ENCODE measurements around the gene KIF5C. TPM values are rescaled to one million over a fixed set of nuclear protein-coding genes. Genes with fewer than 3 reads are reported as not detected.
A peak's percentile ranks its signal among the peaks of the same experiment; 100 is the strongest.

The KIF5C gene
- under 1 TPM; 0.16 to 0.18 TPM for polyA plus RNA-seq

DNA sequence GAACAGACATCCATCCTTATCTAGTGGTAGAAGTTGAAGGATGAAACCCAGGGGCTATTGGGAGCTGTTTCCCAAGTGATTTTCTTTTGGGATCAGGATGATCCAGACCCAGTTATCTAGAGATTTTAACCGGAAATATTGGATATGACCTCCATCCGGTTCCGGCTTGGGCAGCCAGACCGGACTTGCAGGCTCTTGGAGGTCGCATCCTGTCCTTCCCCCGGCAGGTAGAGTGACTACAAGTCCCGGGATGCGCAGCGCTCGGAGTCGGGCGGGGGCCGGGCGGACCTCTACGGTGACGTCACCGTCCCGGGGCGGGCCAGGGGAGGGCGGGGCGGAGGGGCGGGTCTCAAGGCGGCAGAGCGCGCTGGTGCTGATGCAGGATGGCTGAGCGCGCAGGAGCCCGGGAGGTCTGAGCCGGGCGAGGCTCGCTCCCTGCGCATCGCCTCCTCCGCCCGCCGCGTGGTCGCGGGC lies at the start of gene KIF5C:
TSS of gene KIF5C (plus strand) at position 360 of the 474 bp plus-strand sequence. CDS start 391 bp downstream, outside the sequence.
- Histone ChIP-seq H3K27me3 (ENCODE audit: control insufficient read depth in 1 of 2, insufficient read depth in 2 of 2, low read length in 2 of 2) (peaks cover 0 to 13% of the 10 kb centered on the region in 2 donors), H3K9me3 (ENCODE audit: control insufficient read depth in 2 of 2, insufficient read depth in 1 of 2, low read depth in 1 of 2, low read length in 1 of 2) (no peaks in the 10 kb centered on the region), H3K36me3 (ENCODE audit: control insufficient read depth in 2 of 2, insufficient read depth in 2 of 2, low read length in 1 of 2) (no peaks in the 10 kb centered on the region), H3K27ac (ENCODE audit: low read depth in 2 of 2, low read length in 1 of 2) (no peak within 1 kb of the TSS), H3K4me3 (ENCODE audit: low read depth in 1 of 2, low read length in 2 of 2) (peak within 1 kb of the TSS; percentile 13 to 20), H3K4me1 (ENCODE audit: control insufficient read depth in 2 of 2, insufficient read depth in 2 of 2, low read length in 1 of 2) (peaks cover 0 to 4% of the 10 kb centered on the region in 2 donors)
- WGBS, 2 donors = 1% methylated on average over 37 to 39 of the region's 39 CpGs

GRCh38 chr2:148826791-148827190 lies 48.2 kb upstream of the KIF5C start:
- no peak overlapping the region for H3K4me3 ChIP-seq (ENCODE audit: low read depth in 1 of 2, low read length in 2 of 2)
- no peaks in the 10 kb centered on the region for H3K9me3 ChIP-seq (ENCODE audit: control insufficient read depth in 2 of 2, insufficient read depth in 1 of 2, low read depth in 1 of 2, low read length in 1 of 2)
- H3K4me1 ChIP-seq (ENCODE audit: control insufficient read depth in 2 of 2, insufficient read depth in 2 of 2, low read length in 1 of 2) = no peaks in the 10 kb centered on the region
- no peaks in the 10 kb centered on the region for H3K27me3 ChIP-seq (ENCODE audit: control insufficient read depth in 1 of 2, insufficient read depth in 2 of 2, low read length in 2 of 2)
- H3K27ac ChIP-seq (ENCODE audit: low read depth in 2 of 2, low read length in 1 of 2) = no peak overlapping the region
- no peaks in the 10 kb centered on the region for H3K36me3 ChIP-seq (ENCODE audit: control insufficient read depth in 2 of 2, insufficient read depth in 2 of 2, low read length in 1 of 2)

GRCh38 chr2:148828941-148829340 lies 46.1 kb upstream of the KIF5C start:
- no peaks in the 10 kb centered on the region for H3K36me3 ChIP-seq (ENCODE audit: control insufficient read depth in 2 of 2, insufficient read depth in 2 of 2, low read length in 1 of 2)
- no peak overlapping the region for H3K4me3 ChIP-seq (ENCODE audit: low read depth in 1 of 2, low read length in 2 of 2)
- no peak overlapping the region for H3K27ac ChIP-seq (ENCODE audit: low read depth in 2 of 2, low read length in 1 of 2)
- H3K9me3 ChIP-seq (ENCODE audit: control insufficient read depth in 2 of 2, insufficient read depth in 1 of 2, low read depth in 1 of 2, low read length in 1 of 2) = no peaks in the 10 kb centered on the region
- no peaks in the 10 kb centered on the region for H3K27me3 ChIP-seq (ENCODE audit: control insufficient read depth in 1 of 2, insufficient read depth in 2 of 2, low read length in 2 of 2)
- H3K4me1 ChIP-seq (ENCODE audit: control insufficient read depth in 2 of 2, insufficient read depth in 2 of 2, low read length in 1 of 2) = no peaks in the 10 kb centered on the region
- WGBS, 2 donors = 76 to 83% methylated on average over 2 of the region's 2 CpGs

- Histone ChIP-seq H3K27ac (ENCODE audit: low read depth in 2 of 2, low read length in 1 of 2) (no peak overlapping the region), H3K4me3 (ENCODE audit: low read depth in 1 of 2, low read length in 2 of 2) (no peak overlapping the region), H3K36me3 (ENCODE audit: control insufficient read depth in 2 of 2, insufficient read depth in 2 of 2, low read length in 1 of 2) (no peaks in the 10 kb centered on the region), H3K9me3 (ENCODE audit: control insufficient read depth in 2 of 2, insufficient read depth in 1 of 2, low read depth in 1 of 2, low read length in 1 of 2) (no peaks in the 10 kb centered on the region), H3K27me3 (ENCODE audit: control insufficient read depth in 1 of 2, insufficient read depth in 2 of 2, low read length in 2 of 2) (no peaks in the 10 kb centered on the region), H3K4me1 (ENCODE audit: control insufficient read depth in 2 of 2, insufficient read depth in 2 of 2, low read length in 1 of 2) (no peaks in the 10 kb centered on the region)
- WGBS, 2 donors = 85 to 91% methylated on average over 3 of the region's 3 CpGs
These were observed 45.4 kb upstream of the KIF5C start for GRCh38 chr2:148829618-148830017.

DNA sequence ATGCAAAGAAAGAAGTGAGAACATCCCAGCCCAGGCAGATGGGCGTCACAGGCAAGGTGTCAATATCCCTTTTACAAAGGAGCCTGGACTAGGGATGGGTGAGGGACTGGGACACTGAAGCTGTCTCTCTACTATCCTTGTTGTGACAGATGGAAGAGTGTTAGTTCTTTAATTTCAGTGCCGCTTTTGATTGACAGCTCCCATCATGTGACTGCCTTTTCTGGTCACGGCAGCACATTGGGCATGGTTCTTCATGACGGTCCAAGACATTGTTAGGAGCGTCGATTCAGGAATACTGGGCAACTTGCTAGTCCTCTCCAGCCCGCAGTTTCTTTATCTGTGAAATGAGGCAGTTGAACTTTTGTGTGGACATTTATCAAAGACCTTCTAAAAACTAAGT lies 42.4 kb upstream of the KIF5C start:
- Histone ChIP-seq H3K4me1 (ENCODE audit: control insufficient read depth in 2 of 2, insufficient read depth in 2 of 2, low read length in 1 of 2) (no peaks in the 10 kb centered on the region), H3K27me3 (ENCODE audit: control insufficient read depth in 1 of 2, insufficient read depth in 2 of 2, low read length in 2 of 2) (peaks cover 0 to 2% of the 10 kb centered on the region in 2 donors), H3K4me3 (ENCODE audit: low read depth in 1 of 2, low read length in 2 of 2) (no peak overlapping the region), H3K36me3 (ENCODE audit: control insufficient read depth in 2 of 2, insufficient read depth in 2 of 2, low read length in 1 of 2) (no peaks in the 10 kb centered on the region), H3K9me3 (ENCODE audit: control insufficient read depth in 2 of 2, insufficient read depth in 1 of 2, low read depth in 1 of 2, low read length in 1 of 2) (no peaks in the 10 kb centered on the region), H3K27ac (ENCODE audit: low read depth in 2 of 2, low read length in 1 of 2) (no peak overlapping the region)
- 87 to 88% methylated on average over 7 of the region's 7 CpGs for WGBS, 2 donors

DNA sequence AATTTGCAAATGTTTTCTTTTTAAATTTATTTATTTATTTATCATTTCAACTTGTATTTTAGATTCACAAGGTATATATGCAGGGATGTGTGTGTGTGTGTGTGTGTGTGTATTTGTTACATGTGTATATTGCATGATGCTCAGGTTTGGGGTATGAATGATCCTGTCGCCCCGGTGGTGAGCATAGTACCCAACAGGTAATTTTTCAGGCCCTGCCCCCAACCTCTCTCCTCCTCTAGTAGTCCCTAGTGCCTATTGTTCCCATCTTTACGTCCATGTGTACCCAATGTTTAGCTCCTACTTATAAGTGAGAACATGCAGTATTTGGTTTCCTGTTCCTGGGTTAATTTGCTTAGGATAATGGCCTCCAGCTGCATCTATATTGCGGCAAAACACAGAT lies 33.0 kb upstream of the KIF5C start:
- Histone ChIP-seq H3K27ac (ENCODE audit: low read depth in 2 of 2, low read length in 1 of 2) (no peak overlapping the region), H3K4me1 (ENCODE audit: control insufficient read depth in 2 of 2, insufficient read depth in 2 of 2, low read length in 1 of 2) (no peaks in the 10 kb centered on the region), H3K9me3 (ENCODE audit: control insufficient read depth in 2 of 2, insufficient read depth in 1 of 2, low read depth in 1 of 2, low read length in 1 of 2) (no peaks in the 10 kb centered on the region), H3K27me3 (ENCODE audit: control insufficient read depth in 1 of 2, insufficient read depth in 2 of 2, low read length in 2 of 2) (no peaks in the 10 kb centered on the region), H3K36me3 (ENCODE audit: control insufficient read depth in 2 of 2, insufficient read depth in 2 of 2, low read length in 1 of 2) (no peaks in the 10 kb centered on the region), H3K4me3 (ENCODE audit: low read depth in 1 of 2, low read length in 2 of 2) (no peak overlapping the region)
- WGBS, 2 donors = 71 to 80% methylated on average over 4 of the region's 4 CpGs

DNA sequence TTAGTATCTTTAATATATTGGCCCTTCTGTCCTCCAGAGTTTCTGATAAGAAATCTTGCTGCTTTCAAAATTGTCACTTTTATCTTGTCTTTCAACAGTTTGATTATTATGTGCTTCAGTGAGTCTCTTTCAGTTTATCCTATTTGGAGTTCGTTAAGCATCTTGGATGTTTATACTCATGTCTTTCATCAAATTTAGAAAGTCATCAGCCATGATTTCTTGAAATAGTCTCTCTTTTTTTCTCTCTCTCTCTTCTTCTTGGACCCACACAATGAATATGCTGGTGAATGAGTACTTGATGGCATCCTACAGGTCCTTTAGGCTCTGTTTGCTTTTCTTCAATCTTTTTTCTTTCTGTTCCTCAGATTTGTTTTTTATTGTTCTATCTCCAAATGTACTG lies 26.9 kb upstream of the KIF5C start:
- Histone ChIP-seq H3K27me3 (ENCODE audit: control insufficient read depth in 1 of 2, insufficient read depth in 2 of 2, low read length in 2 of 2) (no peaks in the 10 kb centered on the region), H3K36me3 (ENCODE audit: control insufficient read depth in 2 of 2, insufficient read depth in 2 of 2, low read length in 1 of 2) (no peaks in the 10 kb centered on the region), H3K9me3 (ENCODE audit: control insufficient read depth in 2 of 2, insufficient read depth in 1 of 2, low read depth in 1 of 2, low read length in 1 of 2) (peaks cover 0 to 3% of the 10 kb centered on the region in 2 donors), H3K4me1 (ENCODE audit: control insufficient read depth in 2 of 2, insufficient read depth in 2 of 2, low read length in 1 of 2) (no peaks in the 10 kb centered on the region), H3K27ac (ENCODE audit: low read depth in 2 of 2, low read length in 1 of 2) (no peak overlapping the region), H3K4me3 (ENCODE audit: low read depth in 1 of 2, low read length in 2 of 2) (no peak overlapping the region)
- WGBS, 2 donors = 76 to 81% methylated on average over 1 of the region's 1 CpG

DNA sequence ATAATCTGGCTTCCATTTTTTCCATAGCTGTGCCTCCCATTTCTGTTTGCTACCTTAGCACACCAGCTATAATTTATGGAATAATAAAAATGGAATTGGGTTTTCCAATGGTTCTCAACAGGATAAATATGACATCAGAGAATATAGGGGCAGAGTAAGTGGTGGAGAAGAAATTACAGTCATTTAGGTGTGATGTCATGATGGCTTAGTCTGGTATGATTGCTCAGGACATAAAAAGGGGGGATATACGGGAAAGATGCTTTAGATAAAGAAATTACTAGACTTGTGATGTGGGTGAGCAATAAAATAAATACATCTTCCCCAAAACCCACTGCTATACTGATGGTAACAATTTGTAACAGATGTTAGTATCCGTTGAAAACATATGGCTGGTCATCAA lies 21.6 kb upstream of the KIF5C start:
- WGBS, 2 donors = 68 to 75% methylated on average over 2 of the region's 2 CpGs

DNA sequence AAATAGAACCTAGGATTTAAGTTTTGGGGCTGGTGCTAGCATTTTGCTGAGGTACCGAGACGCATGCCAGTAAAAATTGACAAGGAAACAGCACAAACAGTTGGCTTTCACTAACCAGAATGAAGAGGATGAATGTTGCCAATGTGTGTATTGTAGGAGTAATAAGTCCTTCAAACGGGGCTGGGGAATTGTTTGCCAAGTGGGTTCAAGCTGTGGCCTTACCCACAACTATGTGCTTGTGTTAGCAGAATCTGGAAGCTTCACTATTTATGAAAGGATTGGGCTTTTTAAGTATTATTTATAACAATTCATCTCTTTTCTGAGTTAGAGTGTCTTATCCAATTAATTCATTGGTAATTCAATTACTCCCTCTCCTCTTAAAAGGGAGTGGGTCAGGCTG lies 15.0 kb upstream of the KIF5C start:
- H3K36me3 ChIP-seq (ENCODE audit: control insufficient read depth in 2 of 2, insufficient read depth in 2 of 2, low read length in 1 of 2) = no peaks in the 10 kb centered on the region
- H3K27me3 ChIP-seq (ENCODE audit: control insufficient read depth in 1 of 2, insufficient read depth in 2 of 2, low read length in 2 of 2) = no peaks in the 10 kb centered on the region
- no peak overlapping the region for H3K27ac ChIP-seq (ENCODE audit: low read depth in 2 of 2, low read length in 1 of 2)
- no peaks in the 10 kb centered on the region for H3K9me3 ChIP-seq (ENCODE audit: control insufficient read depth in 2 of 2, insufficient read depth in 1 of 2, low read depth in 1 of 2, low read length in 1 of 2)
- no peaks in the 10 kb centered on the region for H3K4me1 ChIP-seq (ENCODE audit: control insufficient read depth in 2 of 2, insufficient read depth in 2 of 2, low read length in 1 of 2)
- 51 to 61% methylated on average over 3 of the region's 3 CpGs for WGBS, 2 donors
- H3K4me3 ChIP-seq (ENCODE audit: low read depth in 1 of 2, low read length in 2 of 2) = no peak overlapping the region

More for the DNA sequence above, 21.6 kb upstream of the KIF5C start:
- H3K9me3 ChIP-seq (ENCODE audit: control insufficient read depth in 2 of 2, insufficient read depth in 1 of 2, low read depth in 1 of 2, low read length in 1 of 2) = peaks cover 0 to 3% of the 10 kb centered on the region in 2 donors
- H3K4me3 ChIP-seq (ENCODE audit: low read depth in 1 of 2, low read length in 2 of 2) = no peak overlapping the region
- no peak overlapping the region for H3K27ac ChIP-seq (ENCODE audit: low read depth in 2 of 2, low read length in 1 of 2)
- no peaks in the 10 kb centered on the region for H3K27me3 ChIP-seq (ENCODE audit: control insufficient read depth in 1 of 2, insufficient read depth in 2 of 2, low read length in 2 of 2)
- H3K4me1 ChIP-seq (ENCODE audit: control insufficient read depth in 2 of 2, insufficient read depth in 2 of 2, low read length in 1 of 2) = no peaks in the 10 kb centered on the region
- H3K36me3 ChIP-seq (ENCODE audit: control insufficient read depth in 2 of 2, insufficient read depth in 2 of 2, low read length in 1 of 2) = no peaks in the 10 kb centered on the region

GRCh38 chr2:148861367-148861766 lies 13.7 kb upstream of the KIF5C start:
- H3K9me3 ChIP-seq (ENCODE audit: control insufficient read depth in 2 of 2, insufficient read depth in 1 of 2, low read depth in 1 of 2, low read length in 1 of 2) = no peaks in the 10 kb centered on the region
- H3K27ac ChIP-seq (ENCODE audit: low read depth in 2 of 2, low read length in 1 of 2) = no peak overlapping the region
- no peaks in the 10 kb centered on the region for H3K36me3 ChIP-seq (ENCODE audit: control insufficient read depth in 2 of 2, insufficient read depth in 2 of 2, low read length in 1 of 2)
- H3K4me1 ChIP-seq (ENCODE audit: control insufficient read depth in 2 of 2, insufficient read depth in 2 of 2, low read length in 1 of 2) = no peaks in the 10 kb centered on the region
- 83 to 84% methylated on average over 5 of the region's 5 CpGs for WGBS, 2 donors
- no peaks in the 10 kb centered on the region for H3K27me3 ChIP-seq (ENCODE audit: control insufficient read depth in 1 of 2, insufficient read depth in 2 of 2, low read length in 2 of 2)
- no peak overlapping the region for H3K4me3 ChIP-seq (ENCODE audit: low read depth in 1 of 2, low read length in 2 of 2)

All from esophagus (tissue), 2 donors.